Activated CD8-positive, alpha-beta T cell treated with anti-CD3 and anti-CD28 coated beads for 36 hours (primary cell): Measurements from ENCODE around the gene HOTAIR. TPM values are rescaled to one million over a fixed set of nuclear protein-coding genes. Genes with fewer than 3 reads are reported as not detected.

Experiments
- ATAC-seq: fragments of 200-7000 bp; cut with Tn5 transposase; one replicate; pipeline ENCODE4 v1.10.0; 2021; ENCODE audit warnings: mild to moderate bottlenecking, moderate library complexity
- CTCF ChIA-PET: fragments of 350-600 bp; sonication (Branson Sonifier 250); formaldehyde crosslinking; loops from one replicate; lab custom pipeline; 2021; ENCODE audit warnings: antibody characterized with exemption; lab: Charles Lee
- POLR2A ChIA-PET: fragments of 350-600 bp; sonication (Branson Sonifier 250); formaldehyde crosslinking; loops from one replicate; lab custom pipeline; 2021; ENCODE audit warnings: antibody characterized with exemption; lab: Charles Lee
- DNase-seq: peaks from one replicate; pipeline ENCODE4 v3.0.0-alpha.2; 2020
- H3K27ac Mint-ChIP-seq: one replicate; pipeline ENCODE4 v1.8.0; 2021; ENCODE audit warnings: mild to moderate bottlenecking, mixed read lengths
- H3K27me3 Mint-ChIP-seq: one replicate; pipeline ENCODE4 v1.8.0; 2021; ENCODE audit warnings: mixed read lengths
- H3K36me3 Mint-ChIP-seq: one replicate; pipeline ENCODE4 v1.8.0; 2021; ENCODE audit warnings: low read depth, mixed read lengths
- H3K4me1 Mint-ChIP-seq: one replicate; pipeline ENCODE4 v1.8.0; 2021; ENCODE audit warnings: low read depth, mixed read lengths
- H3K4me3 Mint-ChIP-seq: one replicate; pipeline ENCODE4 v1.8.0; 2021; ENCODE audit warnings: mild to moderate bottlenecking, moderate library complexity, mixed read lengths
- H3K9me3 Mint-ChIP-seq: one replicate; pipeline ENCODE4 v1.8.0; 2021; ENCODE audit warnings: mixed read lengths
- intact Hi-C: fragments of 100-400 bp; cut with micrococcal nuclease; formaldehyde crosslinking; loops from one replicate; pipeline ENCODE4 v1.10.0; 2022
- total RNA-seq, 2 experiments: library from RNA; stranded (reverse); gene quantifications; one replicate each; pipeline ENCODE4 v1.2.3, GENCODE V29; 2021
- TF ChIP-seq, protein P1 (sequence below): fragments of 200-600 bp; IDR thresholded peaks from one replicate; pipeline ENCODE4 v1.8.0; 2022; ENCODE audit warnings: antibody characterized with exemption, mild to moderate bottlenecking

HOTAIR gene
- total RNA-seq, 2 experiments from 2014 or later: not detected

DNA sequence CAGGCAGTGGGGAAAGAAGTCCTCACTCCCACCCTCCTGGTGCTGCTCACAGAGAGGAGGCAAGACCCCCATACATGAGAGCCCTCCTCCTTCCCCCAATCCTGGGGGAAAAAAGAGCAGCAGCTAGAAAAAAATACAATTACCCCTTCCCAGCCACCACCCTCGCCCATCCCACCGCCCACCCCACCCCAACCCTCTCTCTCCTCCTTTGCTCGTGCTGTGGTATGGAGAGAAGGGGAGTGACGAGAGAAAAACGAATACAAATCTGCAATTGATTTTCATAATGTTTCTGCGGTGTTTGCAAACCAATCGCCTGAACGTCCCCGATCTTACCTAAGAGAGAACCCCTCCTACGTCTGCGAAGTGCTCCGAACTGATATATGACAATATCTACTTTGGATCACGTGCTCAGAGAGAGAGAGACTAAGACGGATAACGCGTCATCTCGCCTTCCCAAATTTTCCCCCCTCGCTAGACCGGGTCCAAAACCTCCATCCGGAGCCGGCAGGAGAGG, 2.0 kb downstream of the HOTAIR start, which contains the start of gene HOXC11:
Gene HOXC11, plus strand, starts transcription at position 405 of the 514 bp plus-strand sequence. CDS start 116 bp downstream, outside the sequence.
- Mint-ChIP-seq H3K4me3 (peak within 1 kb of the TSS; percentile 11), H3K36me3 (peaks cover 4% of the 10 kb centered on the region), H3K27ac (no peak within 1 kb of the TSS), H3K27me3 (peaks cover 79% of the 10 kb centered on the region), H3K4me1 (peaks cover 15% of the 10 kb centered on the region), H3K9me3 (peaks cover 4% of the 10 kb centered on the region)
- ATAC-seq (no peak), DNase-seq (no peak)
- TF ChIP-seq, protein P1, sequence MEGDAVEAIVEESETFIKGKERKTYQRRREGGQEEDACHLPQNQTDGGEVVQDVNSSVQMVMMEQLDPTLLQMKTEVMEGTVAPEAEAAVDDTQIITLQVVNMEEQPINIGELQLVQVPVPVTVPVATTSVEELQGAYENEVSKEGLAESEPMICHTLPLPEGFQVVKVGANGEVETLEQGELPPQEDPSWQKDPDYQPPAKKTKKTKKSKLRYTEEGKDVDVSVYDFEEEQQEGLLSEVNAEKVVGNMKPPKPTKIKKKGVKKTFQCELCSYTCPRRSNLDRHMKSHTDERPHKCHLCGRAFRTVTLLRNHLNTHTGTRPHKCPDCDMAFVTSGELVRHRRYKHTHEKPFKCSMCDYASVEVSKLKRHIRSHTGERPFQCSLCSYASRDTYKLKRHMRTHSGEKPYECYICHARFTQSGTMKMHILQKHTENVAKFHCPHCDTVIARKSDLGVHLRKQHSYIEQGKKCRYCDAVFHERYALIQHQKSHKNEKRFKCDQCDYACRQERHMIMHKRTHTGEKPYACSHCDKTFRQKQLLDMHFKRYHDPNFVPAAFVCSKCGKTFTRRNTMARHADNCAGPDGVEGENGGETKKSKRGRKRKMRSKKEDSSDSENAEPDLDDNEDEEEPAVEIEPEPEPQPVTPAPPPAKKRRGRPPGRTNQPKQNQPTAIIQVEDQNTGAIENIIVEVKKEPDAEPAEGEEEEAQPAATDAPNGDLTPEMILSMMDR: no peak
- ChIA-PET CTCF (interaction anchor here (0.7 kb wide), 1 partner anchor 13 kb away, joined by 3 read pairs; no protein-coding TSS in a partner anchor), POLR2A (interaction anchor here (1.6 kb wide), 1 partner anchor 14 kb away, joined by 4 read pairs; no protein-coding TSS in a partner anchor)
- intact Hi-C loops: loop anchor here (5.0 kb wide), 1 partner anchor 35 kb away; the partner anchor contains the start of gene HOXC13

DNA sequence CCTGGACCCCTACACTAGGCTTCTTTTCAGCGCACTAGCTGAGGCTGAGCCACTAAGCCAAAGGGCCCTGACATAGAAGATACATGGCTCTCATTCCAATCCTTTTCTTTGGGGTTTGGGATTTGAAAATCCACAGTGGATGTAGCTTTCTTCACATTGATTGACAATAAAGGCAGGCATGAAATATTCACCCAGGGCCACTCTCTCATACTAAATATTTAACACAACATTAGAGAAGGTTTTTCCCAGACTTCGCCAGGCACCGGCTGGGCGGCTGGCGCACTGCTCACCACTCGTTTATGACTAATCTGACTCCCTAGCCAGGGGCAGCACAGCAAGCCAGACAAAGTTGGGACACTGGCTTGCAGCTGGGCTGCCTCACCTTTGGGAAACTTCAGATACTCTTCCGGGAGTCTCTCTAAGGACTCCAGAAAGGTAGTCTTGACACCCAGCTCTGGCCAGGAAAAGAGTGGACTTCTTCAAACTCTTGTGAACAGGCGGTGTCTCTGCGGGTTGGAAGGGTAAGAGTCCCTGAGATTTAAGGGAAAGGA, 2.5 kb downstream of the HOTAIR start:
- DNase-seq (no peak), ATAC-seq (no peak)
- ChIA-PET CTCF (interaction anchor here (0.7 kb wide), 1 partner anchor 12 kb away, joined by 3 read pairs; no protein-coding TSS in a partner anchor), POLR2A (no interaction called here)
- TF ChIP-seq, protein P1: no peak
- H3K27me3 Mint-ChIP-seq: peaks cover 80% of the 10 kb centered on the region
- intact Hi-C loops: loop anchor here (5.0 kb wide), 1 partner anchor 35 kb away; the partner anchor contains the start of gene HOXC13
- peaks cover 4% of the 10 kb centered on the region for H3K36me3 Mint-ChIP-seq
- H3K27ac Mint-ChIP-seq: no peak overlapping the region
- peaks cover 15% of the 10 kb centered on the region for H3K4me1 Mint-ChIP-seq
- H3K4me3 Mint-ChIP-seq: no peak overlapping the region
- peaks cover 4% of the 10 kb centered on the region for H3K9me3 Mint-ChIP-seq

DNA sequence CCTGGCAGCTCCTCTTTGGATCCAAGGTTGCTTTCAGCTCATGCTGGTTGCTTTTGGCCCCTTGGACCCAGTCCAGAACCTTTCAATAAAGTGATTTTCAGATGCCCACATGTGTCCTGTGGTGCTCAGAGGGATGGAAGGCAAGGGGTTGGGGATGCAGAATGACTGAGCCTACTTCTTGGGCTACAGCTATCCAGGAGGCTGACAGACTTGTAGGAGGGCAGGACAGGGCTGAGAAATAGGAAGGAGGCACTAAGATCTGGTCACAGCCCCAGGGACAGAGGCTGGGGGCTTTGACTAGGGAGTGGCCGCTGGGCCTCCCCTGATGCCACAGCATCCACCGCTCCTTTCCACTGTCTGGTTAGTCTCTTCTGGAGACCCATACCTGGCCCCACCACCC, 3.1 kb downstream of the HOTAIR start:
- Mint-ChIP-seq H3K4me3 (no peak overlapping the region), H3K27me3 (peaks cover 80% of the 10 kb centered on the region), H3K4me1 (peaks cover 15% of the 10 kb centered on the region), H3K36me3 (peaks cover 4% of the 10 kb centered on the region), H3K9me3 (peaks cover 4% of the 10 kb centered on the region), H3K27ac (no peak overlapping the region)
- TF ChIP-seq, protein P1: no peak
- DNase-seq: no peak
- ChIA-PET POLR2A (no interaction called here), CTCF (interaction anchor here (1.1 kb wide), 1 partner anchor 60 kb away, joined by 3 read pairs; no protein-coding TSS in a partner anchor)
- ATAC-seq: no peak
- intact Hi-C loops: loop anchor here (5.0 kb wide), 1 partner anchor 34 kb away; the partner anchor contains the start of gene HOXC13

DNA sequence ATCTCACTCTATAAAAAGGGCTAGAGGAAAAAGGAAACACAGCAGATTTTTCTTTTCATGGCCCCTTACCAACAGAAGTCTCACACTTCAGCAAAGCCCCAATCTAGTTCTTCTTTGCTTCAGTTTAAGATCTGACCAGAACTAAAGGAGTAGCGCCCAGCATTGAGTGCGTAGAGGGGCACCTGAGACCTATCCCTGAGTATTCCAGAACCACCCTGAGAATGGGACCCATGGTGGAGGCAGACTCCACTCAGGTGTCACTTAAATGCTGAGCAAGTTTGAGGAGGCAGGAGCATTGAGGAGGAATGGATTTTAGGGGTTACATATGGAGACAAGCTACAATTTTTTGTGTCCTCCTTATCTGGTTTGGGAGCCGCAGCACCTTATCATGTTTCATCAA, 3.6 kb downstream of the HOTAIR start:
- intact Hi-C loops: loop anchor here (5.0 kb wide), 1 partner anchor 34 kb away; the partner anchor contains the start of gene HOXC13
- ChIA-PET POLR2A (no interaction called here), CTCF (interaction anchor here (1.1 kb wide), 1 partner anchor 60 kb away, joined by 3 read pairs; no protein-coding TSS in a partner anchor)
- DNase-seq (no peak), ATAC-seq (no peak)
- Mint-ChIP-seq H3K4me3 (no peak overlapping the region), H3K27me3 (peaks cover 80% of the 10 kb centered on the region), H3K4me1 (peaks cover 20% of the 10 kb centered on the region), H3K9me3 (peaks cover 4% of the 10 kb centered on the region), H3K27ac (no peak overlapping the region), H3K36me3 (peaks cover 4% of the 10 kb centered on the region)
- TF ChIP-seq, protein P1: no peak

DNA sequence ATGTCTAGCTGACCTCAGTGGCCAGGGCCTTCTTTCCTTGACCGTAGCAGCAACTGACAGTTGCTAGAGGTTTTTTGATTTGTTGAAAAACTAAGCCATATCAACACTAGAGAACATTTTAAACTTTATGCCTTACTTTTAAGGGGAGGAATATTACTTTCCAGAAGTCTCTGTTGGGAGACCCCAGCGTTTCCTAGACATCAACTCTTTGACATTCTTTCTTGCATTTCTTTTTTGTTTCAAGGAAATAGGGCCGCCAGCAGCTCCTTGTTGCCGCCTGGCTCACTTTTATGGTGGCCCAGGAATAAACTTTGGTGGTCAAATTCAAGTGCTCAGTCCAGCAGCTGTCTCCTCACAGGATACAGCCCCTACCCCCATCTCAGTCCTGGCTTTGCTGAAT, 4.3 kb downstream of the HOTAIR start:
- H3K9me3 Mint-ChIP-seq: peaks cover 4% of the 10 kb centered on the region
- DNase-seq (no peak), ATAC-seq (no peak)
- intact Hi-C loops: loop anchor here (5.0 kb wide), 1 partner anchor 33 kb away; the partner anchor contains the start of gene HOXC13
- no peak overlapping the region for H3K4me3 Mint-ChIP-seq
- peaks cover 19% of the 10 kb centered on the region for H3K4me1 Mint-ChIP-seq
- peaks cover 82% of the 10 kb centered on the region for H3K27me3 Mint-ChIP-seq
- POLR2A ChIA-PET: no interaction called here
- peaks cover 4% of the 10 kb centered on the region for H3K36me3 Mint-ChIP-seq
- no peak overlapping the region for H3K27ac Mint-ChIP-seq
- TF ChIP-seq, protein P1: no peak
- CTCF ChIA-PET: interaction anchor here (0.9 to 1.0 kb wide), 2 partner anchors 12 to 236 kb away, joined by 3 read pairs; no protein-coding TSS in a partner anchor
